GM10847 (cell line): ENCODE measurements around the gene CHMP6.

Source experiments
- POLR2A ChIP-seq: IDR thresholded peaks from 2 replicates; pipeline ENCODE4 v1.6.1; 2011; ENCODE audit not compliant: insufficient read length; ENCODE audit errors: extremely low read depth

The CHMP6 gene

DNA sequence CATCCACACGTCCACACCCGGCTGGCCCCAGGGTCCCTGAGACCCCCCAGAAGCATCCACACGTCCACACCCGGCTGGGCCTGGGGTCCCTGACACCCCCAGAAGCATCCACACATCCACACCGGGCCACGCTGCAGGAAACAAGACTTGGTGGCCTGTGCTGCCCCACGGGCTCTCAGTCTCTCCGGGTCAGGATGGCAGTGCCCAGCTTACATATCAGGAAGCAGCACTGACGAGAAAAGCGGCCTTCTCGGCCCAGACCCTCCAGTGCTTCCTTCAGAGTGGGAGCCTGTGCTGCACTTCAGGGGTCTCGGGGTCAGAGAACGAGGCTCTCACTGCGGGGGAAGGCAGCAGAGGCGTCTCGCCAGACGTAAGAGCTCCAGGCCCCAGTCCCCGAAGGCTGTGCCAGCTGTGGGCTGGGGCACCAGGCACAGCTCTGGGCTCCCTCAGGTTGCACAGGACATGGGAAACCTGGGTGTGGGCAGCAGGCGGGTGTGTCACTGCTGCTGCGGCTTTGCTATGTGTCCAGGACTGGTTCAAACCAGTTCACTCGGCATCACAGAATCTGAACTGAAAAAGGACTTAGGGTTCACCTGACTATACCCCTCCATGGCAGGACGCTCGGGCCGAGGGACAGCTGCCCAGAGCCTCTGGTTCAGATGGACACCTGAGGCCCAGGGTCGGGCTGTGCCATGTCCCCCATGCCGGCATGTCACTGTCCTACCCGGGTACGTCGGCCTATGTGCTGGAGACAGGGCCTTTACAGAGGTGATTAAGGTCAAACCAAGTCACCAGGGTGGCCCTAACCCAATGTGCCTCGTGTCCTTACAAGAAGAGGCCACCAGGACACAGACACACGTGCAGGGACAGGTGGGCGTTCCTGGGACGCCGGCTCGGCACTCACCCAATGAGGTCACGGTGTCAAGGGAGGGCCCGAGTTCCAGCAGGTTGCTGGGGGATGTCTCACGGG is 40.2 kb upstream of the CHMP6 start:
- no peak for TF ChIP-seq POLR2A

DNA sequence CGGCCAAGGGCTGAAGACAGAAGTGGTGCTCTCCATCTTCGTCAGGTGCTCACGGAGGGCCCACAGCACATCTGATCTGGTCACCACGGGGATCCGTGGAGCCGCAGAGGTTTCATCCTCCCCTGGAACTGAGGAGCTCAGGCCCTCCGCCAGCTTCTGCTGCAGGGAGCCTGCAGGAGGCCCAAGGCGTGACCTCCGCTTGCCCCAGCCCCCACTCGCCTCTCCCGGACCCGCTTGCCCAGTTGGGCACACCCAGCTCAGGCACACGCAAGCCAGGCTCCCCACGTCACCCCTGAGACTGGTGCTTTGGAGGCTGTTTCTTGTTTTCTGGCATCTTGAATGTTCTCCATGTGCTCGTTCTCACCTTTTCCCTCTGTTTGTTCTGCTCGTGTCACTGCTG is 39.4 kb upstream of the CHMP6 start:
- no peak for TF ChIP-seq POLR2A

DNA sequence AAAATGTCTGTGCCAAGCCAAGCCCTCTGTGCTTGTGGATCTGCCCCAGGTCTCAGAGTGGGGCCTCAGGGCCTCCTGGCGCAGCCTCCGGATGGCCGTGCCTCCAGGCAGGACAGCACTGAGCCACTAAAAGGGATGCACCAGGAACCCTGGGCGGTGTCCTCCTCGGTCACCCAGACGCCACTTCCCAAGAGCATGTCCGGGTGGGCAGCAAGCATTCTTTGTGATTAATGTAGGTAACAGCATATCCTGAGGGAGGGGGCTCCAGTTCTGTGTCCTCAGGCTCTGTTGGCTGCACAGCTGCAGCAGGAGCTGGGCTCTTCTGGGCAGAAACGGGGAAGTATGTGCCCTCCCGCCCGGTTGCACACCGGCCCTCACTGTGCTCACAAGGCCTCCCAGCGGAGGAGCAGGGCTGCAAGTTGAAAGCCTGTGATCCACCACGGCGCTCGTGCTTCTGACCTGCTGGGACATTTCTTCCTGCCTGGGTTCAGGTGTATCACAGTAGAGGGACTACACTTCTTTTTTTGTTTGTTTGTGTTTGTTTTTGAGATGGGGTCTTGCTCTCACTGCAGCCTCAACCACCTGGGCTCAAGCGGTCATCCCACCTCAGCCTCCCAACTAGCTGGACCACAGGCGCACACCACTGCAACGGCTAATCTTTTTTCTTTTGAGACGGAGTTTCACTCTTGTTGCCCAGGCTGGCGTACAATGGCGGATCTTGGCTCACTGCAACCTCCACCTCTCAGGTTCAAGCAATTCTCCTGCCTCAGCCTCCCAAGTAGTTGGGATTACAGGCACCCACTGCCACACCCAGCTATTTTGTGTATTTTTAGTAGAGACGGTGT is 37.9 kb upstream of the CHMP6 start:
- no peak for TF ChIP-seq POLR2A

DNA sequence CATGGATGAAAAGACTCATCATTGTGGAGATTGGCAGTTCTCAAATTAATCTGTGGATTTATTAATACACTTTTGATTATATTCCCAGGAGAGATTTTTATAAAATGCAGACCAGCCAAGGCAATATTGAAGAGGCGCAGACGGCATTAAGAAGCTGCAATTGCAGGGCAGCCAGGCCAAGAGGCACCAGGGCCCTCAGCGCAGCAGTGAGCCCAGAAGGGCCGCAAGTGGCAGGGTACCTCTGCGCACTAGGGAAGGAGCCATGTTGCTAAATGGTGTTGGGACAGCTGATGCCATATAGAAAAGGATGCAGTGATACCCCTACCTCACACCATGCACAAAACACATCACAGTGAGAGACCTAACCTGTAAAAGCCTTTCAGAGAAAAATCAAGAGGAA is 36.6 kb upstream of the CHMP6 start:
- no peak for TF ChIP-seq POLR2A

DNA sequence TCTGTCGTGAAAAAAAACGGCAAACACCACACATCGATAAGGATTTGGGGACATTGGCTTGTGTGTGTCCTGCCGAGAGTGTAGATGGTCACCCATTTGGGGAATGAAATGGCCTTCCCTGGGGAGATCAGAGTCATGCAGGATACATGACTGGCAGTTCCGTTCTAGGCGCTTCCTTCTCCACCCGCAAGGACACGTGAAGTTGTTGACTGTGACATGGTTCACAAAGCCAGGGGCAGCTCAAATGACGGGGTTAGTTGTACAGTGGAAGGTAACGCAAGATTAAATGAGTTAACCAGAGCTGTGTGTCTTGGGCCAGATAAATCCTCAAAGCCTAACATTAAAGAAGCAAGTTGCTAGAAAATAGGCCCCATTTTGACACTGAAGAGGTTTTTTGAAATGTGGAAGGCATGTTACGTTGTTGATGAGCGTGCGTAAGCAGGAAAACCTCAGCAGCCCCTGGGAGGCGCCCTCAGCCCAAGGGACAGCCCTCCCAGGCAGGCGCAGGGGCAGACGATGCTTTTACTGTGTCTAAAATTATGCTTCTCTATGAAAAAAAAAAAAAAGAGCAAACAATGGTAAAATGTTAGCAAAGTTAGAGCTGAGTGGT is 35.9 kb upstream of the CHMP6 start:
- no peak for TF ChIP-seq POLR2A

DNA sequence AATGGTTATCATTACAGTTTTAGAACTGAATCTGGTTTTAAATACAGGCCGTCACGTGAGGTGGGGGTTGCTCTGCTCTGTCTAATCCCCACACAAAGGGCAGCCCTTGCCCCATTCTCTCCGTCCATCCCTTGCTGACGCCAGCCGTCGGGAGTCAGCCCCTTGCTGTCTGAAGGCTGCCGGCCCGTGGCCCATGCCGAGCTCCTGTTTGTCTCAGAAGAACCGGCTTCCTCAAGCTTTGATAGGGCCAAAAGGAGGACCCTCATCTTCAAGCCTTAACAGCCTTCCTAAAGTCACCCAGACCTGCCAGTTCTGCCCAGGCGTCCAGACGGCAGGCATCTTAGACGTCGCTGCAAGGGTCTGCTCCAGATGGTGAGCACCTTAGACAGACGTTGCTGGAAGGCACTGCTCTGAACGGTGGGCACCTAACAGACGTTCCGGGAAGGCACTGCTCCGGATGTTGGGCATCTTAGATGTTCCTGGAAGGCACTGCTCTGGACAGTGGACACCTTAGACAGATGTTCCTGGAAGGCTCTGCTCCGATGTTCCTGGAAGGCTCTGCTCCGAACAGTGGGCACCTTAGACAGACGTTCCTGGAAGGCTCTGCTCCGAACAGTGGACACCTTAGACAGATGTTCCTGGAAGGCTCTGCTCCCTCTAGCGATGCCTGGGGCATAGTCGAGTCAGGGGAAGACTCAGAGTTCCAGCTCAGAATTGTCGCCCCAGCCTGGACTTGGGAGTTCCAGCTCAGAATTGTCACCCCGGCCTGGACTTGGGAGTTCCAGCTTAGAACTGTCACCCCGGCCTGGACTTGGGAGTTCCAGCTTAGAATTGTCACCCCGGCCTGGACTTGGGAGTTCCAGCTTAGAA is 35.1 kb upstream of the CHMP6 start:
- no peak for TF ChIP-seq POLR2A

DNA sequence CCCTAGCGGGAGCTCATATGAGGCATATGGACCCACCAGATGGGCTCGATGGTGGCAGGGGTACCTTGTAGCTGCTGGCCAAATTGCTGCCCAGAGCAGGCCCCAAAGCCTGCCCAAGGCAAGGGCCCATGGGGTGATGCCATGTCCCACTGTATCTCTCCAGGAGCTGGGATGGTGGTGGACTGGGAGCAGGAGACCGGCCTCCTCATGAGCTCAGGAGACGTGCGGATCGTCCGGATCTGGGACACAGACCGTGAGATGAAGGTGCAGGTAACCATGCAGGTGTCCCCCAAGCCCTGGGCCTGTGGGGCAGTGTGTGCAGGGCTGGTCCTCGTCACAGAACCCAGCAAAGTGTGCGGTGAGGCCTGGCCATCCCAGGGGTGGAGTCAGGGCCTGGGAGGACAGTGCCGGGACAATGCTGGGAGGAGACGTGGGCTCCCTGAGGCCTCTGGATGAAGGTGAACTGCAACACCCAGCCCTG is 34.1 kb upstream of the CHMP6 start:
- TF ChIP-seq POLR2A, result no peak

DNA sequence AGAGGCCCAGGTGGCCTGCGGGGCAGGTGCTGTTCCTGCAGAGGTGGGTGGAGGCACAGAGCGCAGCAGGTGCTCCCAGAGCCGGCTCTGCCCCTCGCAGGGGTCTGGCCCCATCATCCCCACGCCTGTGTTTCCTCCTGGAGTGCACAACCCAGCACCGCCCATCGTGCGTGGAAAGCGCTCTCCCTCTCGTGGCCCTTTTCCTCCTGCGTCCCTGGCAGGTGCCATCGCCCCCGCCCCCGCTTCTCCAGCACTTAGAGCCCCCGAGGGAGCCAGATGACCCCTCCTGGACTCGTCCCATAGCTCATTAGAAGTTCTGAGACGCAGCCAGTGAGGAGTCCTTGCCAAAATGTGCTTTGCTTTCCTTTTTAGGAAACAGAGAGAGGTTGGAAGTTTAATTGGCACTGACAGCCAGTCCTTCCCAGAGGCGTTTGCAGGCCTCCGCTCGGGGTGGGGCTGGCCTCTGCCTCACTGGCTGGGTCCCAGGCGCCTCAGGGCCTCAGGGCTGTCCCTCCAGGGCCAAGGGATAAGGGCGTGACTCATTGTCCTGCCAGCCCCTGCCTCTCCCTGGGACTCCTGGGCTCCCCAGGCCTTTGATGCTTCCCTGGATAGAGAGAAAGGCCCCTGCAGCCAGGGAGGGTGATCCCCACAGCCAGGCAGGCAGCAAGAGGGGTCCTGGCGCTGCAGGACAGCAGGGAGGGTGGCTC is 32.2 kb upstream of the CHMP6 start:
- no peak for TF ChIP-seq POLR2A

DNA sequence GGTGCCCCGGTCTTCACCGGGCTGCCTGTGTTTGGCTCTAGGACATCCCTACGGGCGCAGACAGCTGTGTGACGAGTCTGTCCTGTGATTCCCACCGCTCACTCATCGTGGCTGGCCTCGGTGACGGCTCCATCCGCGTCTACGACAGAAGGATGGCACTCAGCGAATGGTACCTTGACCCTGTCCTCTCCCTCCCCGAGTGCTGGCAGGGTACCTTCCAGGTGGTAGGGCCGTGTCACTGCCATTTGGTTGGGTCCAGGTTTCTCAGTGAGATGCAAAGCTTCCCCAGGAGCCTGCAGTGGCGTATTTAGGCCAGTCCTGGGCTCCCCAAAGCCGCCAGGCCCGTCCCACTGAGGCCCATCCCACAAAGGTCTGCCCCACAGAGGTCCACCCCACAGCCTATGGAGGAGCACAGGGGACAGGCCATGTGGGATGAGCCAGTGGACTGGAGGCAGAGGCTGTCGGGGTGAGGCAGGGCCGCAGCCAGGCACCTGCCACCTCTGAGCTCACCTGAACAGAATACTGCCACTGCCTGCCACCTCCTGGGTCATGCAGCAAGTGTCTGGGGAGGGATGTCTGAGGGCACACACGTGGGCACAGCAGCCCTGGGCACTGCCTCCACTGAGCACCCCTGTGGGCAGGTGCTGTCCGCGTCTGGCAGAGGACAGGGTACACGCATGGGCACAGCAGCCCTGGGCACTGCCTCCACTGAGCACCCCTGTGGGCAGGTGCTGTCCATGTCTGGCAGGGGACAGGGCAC is 31.4 kb upstream of the CHMP6 start:
- TF ChIP-seq POLR2A, result no peak

DNA sequence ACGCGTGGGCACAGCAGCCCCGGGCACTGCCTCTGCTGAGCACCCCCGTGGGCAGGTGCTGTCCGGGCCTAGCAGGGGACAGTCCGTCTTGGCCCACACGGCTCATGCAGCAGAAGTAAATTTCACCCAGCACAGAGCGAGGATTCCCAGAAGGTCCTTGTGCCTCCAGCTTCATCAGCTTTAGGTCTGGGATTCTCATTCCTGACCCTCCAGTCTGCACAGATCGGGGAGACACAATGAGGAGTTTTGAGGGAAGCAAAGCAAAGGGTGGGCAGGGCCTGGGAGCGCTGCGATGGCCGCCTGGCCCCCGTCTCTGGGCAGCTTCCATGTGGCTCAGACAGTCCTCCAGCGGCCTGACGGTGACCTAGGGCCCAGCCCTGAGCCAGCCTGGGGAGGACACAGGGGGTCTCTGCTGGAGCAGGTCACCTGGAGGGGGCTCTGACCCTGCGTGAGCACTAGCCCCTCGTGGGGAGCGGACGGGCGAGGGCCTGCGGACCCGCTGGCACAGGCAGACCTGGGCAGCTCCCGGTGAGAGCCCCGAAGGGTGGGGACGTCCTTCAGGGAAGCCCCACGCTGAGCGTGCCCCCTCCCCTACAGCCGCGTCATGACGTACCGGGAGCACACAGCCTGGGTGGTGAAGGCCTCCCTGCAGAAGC is 30.7 kb upstream of the CHMP6 start:
- TF ChIP-seq POLR2A, result no peak

DNA sequence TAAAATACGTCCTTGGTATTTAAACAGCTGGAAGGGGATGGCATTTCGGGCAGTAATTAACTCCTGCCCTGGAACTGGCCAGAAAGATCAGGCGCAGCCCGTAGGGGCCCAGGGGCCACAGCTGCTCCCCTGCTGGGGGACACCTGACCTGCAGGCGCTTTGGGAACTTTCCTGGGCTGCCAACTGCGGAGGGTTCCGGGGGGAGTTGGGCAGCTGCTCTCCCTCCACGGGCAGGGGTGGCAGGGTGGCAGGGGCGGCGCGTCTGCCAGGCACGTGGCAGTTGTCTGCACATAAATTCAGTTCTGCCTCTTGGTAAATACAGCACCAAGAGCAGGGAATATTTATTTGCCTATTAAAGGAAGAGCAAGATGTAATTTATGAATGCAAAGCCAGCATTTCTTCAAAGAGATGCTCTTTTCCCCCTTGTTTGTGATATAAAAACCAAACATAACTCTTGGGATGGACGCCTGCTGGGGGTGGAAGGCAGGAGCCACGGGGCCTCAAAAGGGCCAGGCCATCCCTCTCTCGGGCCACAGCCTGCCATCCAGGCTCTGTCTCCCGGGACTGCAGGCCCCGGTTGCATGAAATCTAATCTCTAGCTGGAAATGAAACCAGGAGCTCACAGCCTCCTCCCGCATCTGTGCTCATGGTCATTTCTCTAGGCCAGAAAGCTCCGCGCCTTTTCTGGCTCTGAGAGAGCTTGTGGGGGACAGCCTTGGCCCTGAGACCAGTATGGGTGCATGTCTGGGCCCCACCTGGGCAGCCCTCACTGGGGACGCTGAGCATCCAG is 29.9 kb upstream of the CHMP6 start:
- no peak for TF ChIP-seq POLR2A
